Measurements from ENCODE around the gene FBXW7.

Gene FBXW7

DNA sequence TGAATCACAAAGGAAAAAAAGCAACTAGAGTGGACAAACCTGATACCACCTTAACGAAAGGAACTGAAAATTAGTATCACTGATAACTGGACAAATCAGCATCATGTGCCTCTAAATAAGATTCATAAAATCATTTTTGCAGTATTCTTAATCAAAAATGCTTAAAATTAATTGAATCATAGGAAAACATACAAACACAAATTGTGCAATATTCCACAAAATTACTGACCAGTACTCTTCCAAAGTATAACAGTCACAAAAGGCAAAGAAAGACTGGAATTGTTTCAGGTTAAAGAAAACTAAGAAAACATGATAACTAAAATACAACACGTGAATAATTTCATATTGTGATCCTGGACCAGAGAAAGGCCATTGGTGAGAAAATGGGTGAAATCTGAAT lies 27.1 kb downstream of the FBXW7 start:
- no peak for DNase-seq (ENCODE audit: low read depth)
- no peak overlapping the region for H3K4me3 ChIP-seq (ENCODE audit: low read depth, low read length)
- in situ Hi-C loops (cut with HindIII; ENCODE audit: low sequenced_read_pairs), result no loop called here
- TF ChIP-seq, protein P1, sequence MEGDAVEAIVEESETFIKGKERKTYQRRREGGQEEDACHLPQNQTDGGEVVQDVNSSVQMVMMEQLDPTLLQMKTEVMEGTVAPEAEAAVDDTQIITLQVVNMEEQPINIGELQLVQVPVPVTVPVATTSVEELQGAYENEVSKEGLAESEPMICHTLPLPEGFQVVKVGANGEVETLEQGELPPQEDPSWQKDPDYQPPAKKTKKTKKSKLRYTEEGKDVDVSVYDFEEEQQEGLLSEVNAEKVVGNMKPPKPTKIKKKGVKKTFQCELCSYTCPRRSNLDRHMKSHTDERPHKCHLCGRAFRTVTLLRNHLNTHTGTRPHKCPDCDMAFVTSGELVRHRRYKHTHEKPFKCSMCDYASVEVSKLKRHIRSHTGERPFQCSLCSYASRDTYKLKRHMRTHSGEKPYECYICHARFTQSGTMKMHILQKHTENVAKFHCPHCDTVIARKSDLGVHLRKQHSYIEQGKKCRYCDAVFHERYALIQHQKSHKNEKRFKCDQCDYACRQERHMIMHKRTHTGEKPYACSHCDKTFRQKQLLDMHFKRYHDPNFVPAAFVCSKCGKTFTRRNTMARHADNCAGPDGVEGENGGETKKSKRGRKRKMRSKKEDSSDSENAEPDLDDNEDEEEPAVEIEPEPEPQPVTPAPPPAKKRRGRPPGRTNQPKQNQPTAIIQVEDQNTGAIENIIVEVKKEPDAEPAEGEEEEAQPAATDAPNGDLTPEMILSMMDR (IDR thresholded peaks at IDR 0.05; ENCODE audit: low read depth, low read length, missing control alignments), result no peak

DNA sequence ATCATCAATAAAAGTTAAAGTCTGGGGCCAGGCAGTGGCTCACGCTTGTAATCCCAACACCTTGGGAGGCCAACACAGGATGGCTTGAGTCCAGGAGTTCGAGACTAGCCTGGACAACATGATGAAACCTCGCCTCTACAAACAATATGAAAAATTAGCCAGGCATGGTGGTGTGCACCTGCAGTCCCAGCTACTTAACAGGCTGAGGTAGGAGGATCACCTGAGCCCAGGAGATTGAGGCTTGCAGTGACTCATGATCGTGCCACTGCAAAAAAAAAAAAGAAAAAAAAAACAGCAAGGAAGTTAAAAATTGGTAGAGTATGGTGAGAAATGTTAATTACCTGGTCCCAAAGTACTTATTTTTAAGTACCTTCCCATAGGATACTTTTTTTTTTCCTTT lies 27.5 kb downstream of the FBXW7 start:
- H3K4me3 ChIP-seq (ENCODE audit: low read depth, low read length), result no peak overlapping the region
- TF ChIP-seq, protein P1 (IDR thresholded peaks at IDR 0.05; ENCODE audit: low read depth, low read length, missing control alignments), result no peak
- no peak for DNase-seq (ENCODE audit: low read depth)
- in situ Hi-C loops (cut with HindIII; ENCODE audit: low sequenced_read_pairs), result no loop called here

DNA sequence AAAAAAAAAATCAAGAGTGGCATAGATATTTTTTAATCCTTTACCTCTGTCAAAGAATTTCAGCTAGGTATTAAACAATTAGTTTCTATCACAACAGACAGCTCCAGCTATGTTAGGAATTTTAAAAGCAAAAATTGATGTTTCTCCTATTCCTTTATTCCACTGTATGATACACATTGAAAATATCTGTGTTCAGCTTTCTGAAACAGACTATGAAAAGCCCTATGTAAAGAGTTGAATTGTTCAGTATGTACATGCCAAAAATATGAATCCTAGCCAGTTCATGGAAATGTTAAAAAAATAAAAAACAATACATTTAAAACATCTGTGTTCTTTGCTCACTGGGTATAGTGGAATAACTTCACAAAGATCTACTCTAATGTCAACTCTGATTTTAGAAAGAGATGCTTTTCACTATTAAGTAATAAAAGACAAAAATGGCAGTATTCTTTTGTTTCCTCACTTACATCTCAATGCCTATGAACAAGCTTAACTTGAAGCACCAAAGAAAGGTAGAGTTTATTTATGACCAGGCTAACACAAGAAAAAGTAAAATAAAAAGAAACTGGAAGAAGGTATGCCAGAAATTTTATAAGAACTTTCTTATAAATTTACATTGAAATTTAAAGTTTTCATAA lies 32.1 kb downstream of the FBXW7 start:
- TF ChIP-seq, protein P1 (IDR thresholded peaks at IDR 0.05; ENCODE audit: low read depth, low read length, missing control alignments), result no peak
- no peak overlapping the region for H3K4me3 ChIP-seq (ENCODE audit: low read depth, low read length)
- in situ Hi-C loops (cut with HindIII; ENCODE audit: low sequenced_read_pairs), result no loop called here
- DNase-seq (ENCODE audit: low read depth), result no peak

DNA sequence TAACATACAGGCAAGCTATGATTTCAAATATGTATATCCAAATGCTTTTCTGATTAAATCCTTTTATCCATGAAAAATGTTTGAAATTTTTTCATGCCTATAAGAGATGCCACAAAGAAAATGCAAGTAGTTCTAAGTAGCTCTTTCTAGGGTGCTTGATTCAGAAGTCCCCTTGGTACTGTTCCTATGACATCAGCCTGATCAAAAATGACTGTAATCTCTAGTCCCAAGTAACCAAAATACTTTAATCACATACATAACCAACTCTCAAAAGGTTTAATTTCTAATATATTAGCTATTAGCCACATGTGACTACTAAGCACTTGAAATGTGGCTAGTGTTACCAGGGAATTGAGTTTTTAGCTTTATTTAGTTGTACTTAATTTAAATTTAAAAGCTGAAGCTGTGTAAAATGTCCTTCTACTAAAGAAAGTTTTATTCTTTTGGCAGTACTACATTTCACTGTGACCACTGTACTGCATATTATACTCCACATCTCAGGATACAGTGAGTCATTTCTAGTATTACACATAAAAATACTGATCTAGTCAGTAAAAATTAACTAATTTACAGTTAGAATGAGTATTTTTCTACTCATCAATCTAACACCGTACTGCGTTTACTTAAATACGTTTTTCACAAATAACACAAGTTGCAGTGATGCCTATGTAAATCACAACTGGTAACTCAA lies 33.9 kb downstream of the FBXW7 start:
- TF ChIP-seq, protein P1 (IDR thresholded peaks at IDR 0.05; ENCODE audit: low read depth, low read length, missing control alignments), result no peak
- DNase-seq (ENCODE audit: low read depth), result no peak
- in situ Hi-C loops (cut with HindIII; ENCODE audit: low sequenced_read_pairs), result no loop called here
- H3K4me3 ChIP-seq (ENCODE audit: low read depth, low read length), result no peak overlapping the region

DNA sequence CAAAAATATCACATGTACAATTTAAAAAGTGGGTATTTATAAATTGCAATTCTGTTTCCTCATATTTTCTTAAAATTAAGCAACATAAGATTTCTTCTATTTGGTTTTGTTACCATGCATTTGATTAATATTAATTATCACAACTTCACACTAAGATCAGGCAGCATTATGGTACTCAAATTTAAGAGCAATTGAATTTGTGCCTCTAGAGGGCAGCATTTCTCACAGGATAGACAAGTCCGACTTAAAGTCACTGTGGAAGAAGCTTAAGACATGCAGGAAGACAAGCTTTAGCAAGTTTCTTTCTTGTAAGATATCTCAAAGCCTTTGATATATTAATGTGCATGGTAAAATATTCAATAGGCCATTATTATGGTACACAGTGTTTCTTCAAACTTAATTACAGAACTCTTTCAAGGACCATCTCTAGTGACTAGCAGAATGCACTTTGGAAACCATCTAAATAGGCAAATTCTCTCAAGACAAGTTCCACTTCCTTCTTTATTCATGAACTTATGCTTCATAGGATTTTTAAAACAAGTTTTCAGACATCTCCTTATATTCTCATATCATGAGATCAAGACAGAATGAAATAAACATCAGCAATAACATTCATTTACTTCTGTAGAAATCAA lies 35.0 kb downstream of the FBXW7 start:
- TF ChIP-seq, protein P1 (IDR thresholded peaks at IDR 0.05; ENCODE audit: low read depth, low read length, missing control alignments), result peak; percentile 63
- peak; percentile 95 for DNase-seq (ENCODE audit: low read depth)
- H3K4me3 ChIP-seq (ENCODE audit: low read depth, low read length), result no peak overlapping the region
- in situ Hi-C loops (cut with HindIII; ENCODE audit: low sequenced_read_pairs), result no loop called here

DNA sequence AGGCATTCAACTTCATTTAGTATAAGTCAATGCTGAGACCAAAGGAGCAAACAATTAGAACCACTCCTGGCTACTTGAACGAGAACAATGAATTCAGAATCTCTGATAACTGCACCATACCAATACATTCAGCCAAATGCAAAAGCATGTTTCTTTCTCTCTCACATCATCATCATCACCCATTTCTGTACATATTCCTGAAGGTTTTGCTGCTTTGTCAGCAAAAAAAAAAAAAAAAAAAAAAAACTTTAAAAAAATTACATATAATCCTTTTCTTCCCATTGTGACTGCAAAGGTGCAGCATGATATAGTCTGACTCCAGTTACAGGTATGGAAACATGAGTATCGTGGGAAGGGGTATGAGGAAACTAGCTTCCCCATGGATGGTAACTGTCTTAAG lies 35.6 kb downstream of the FBXW7 start:
- in situ Hi-C loops (cut with HindIII; ENCODE audit: low sequenced_read_pairs), result no loop called here
- TF ChIP-seq, protein P1 (IDR thresholded peaks at IDR 0.05; ENCODE audit: low read depth, low read length, missing control alignments), result no peak
- DNase-seq (ENCODE audit: low read depth), result no peak
- H3K4me3 ChIP-seq (ENCODE audit: low read depth, low read length), result no peak overlapping the region

Measured in astrocyte of the cerebellum (primary cell).